ENCODE measurements around the gene SPC24. TPM values are rescaled to one million over a fixed set of nuclear protein-coding genes. Genes with fewer than 3 reads are reported as not detected.

SPC24 gene
- polyA plus RNA-seq, 1 of the 3 experiments (the other 2 are of a cell fraction), result 18.9 TPM

DNA sequence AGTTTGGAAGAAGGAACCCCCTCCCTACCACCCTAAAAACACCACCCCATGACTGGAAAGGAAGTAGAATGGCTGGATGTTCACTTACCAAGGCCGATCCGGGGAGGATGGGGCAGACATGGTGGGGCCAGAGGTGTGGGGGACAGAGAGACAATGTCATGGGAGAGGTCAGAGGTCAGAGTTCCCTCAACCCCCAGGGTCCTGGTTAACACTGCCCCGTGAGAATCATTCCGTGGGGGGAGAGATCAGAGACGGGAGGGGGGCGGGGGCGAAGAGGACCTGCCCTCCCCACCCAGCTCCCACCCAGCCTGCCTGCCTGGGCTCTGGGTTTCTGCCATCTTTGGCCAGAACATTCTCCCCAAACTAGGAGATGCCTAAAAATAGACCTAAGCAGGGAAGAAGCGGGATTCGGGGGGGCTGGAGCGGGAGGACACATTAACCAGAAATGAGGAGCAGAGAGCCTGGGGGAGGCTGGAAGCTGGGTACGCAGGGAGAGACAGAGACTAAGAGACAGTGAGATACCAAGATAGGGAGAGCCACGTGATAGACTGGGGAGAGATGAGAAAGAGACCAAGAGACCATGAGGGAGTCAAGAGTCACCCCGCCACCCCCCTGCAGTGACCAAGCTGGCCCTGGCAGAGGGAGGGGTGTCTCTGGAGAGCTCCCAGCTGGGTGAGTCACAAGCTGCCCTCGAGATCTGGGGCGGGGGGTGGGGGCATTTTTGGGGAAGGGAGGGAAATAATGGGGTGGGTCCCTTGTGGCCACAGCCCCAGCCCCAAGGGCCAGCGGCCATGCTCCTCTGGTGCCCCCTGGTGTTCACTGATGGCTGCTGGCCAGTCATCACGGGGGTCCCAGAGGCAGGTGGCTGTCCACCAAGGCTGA is 47.9 kb upstream of the SPC24 start:
- Histone ChIP-seq H3K4me3 (ENCODE audit: low read depth in 2 of 2, low read length in 1 of 2) (no peak overlapping the region), H3K9ac (peak overlapping the region; percentile 16; the same call in 1 of the 2 replicates), H3K79me2 (ENCODE audit: insufficient read depth) (no peaks in the 10 kb centered on the region), H3K4me1 (ENCODE audit: control insufficient read depth in 1 of 2, insufficient read depth in 2 of 2, low read depth in 1 of 2, low read length in 1 of 2) (peaks cover 4 to 8% of the 10 kb centered on the region in 2 experiments; a peak in 3 of 4 replicates), H3K4me2 (peak overlapping the region; percentile 45; the same call in 1 of the 2 replicates), H3K27ac (ENCODE audit: low read depth in 2 of 2, low read length in 1 of 2) (peak overlapping the region; percentile 56 to 79; a peak in 3 of 4 replicates), H3K9me3 (no peaks in the 10 kb centered on the region), H2AFZ (ENCODE audit: low read depth) (0 out of 2 replicates have a peak overlapping the region, but pooled peaks have one; percentile 67), H3K36me3 (replicated peaks in 1 of 2; ENCODE audit: control insufficient read depth in 1 of 2, insufficient read depth in 2 of 2, low read length in 1 of 2) (no peaks in the 10 kb centered on the region), H4K20me1 (ENCODE audit: insufficient read depth) (no peaks in the 10 kb centered on the region), H3F3A (replicated peaks; ENCODE audit: insufficient read depth) (peaks cover 17% of the 10 kb centered on the region), H3K9me2 (no peaks in the 10 kb centered on the region), H3K27me3 (ENCODE audit: insufficient read depth) (no peaks in the 10 kb centered on the region)
- WGBS (ENCODE audit: low lambda C conversion rate), result 51% methylated on average over 15 of the region's 17 CpGs
- ChIA-PET POLR2A (no interaction called here), CTCF (interaction anchor here (1.0 to 6.6 kb wide), 16 partner anchors 10 to 267 kb away, joined by 3 to 64 read pairs (median 4); no protein-coding TSS in a partner anchor)
- TF ChIP-seq, protein P1, sequence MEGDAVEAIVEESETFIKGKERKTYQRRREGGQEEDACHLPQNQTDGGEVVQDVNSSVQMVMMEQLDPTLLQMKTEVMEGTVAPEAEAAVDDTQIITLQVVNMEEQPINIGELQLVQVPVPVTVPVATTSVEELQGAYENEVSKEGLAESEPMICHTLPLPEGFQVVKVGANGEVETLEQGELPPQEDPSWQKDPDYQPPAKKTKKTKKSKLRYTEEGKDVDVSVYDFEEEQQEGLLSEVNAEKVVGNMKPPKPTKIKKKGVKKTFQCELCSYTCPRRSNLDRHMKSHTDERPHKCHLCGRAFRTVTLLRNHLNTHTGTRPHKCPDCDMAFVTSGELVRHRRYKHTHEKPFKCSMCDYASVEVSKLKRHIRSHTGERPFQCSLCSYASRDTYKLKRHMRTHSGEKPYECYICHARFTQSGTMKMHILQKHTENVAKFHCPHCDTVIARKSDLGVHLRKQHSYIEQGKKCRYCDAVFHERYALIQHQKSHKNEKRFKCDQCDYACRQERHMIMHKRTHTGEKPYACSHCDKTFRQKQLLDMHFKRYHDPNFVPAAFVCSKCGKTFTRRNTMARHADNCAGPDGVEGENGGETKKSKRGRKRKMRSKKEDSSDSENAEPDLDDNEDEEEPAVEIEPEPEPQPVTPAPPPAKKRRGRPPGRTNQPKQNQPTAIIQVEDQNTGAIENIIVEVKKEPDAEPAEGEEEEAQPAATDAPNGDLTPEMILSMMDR (IDR thresholded peaks at IDR 0.05), result peak; percentile 79
- TF ChIP-seq RXRA (IDR thresholded peaks at IDR 0.05; ENCODE audit: borderline replicate concordance, low read depth) (0 out of 2 replicates have a peak, but pooled peaks have one; percentile 6), NFIC (IDR thresholded peaks at IDR 0.05; ENCODE audit: borderline replicate concordance) (peak; percentile 46; the same call in 1 of the 2 replicates), YY1 (IDR thresholded peaks at IDR 0.05; ENCODE audit: low read depth) (no peak), GATA2 (CRISPR knock-in tag; IDR thresholded peaks at IDR 0.05) (no peak), RAD21 (IDR thresholded peaks at IDR 0.05; ENCODE audit: low read length) (peak; percentile 82), FOSL2 (IDR thresholded peaks at IDR 0.05; ENCODE audit: borderline replicate concordance, low read depth) (peak; percentile 37; the same call in 1 of the 2 replicates), EP300 (IDR thresholded peaks at IDR 0.05; ENCODE audit: borderline replicate concordance in 1 of 2, low read depth in 1 of 2, low read length in 1 of 2) (no peak), MEF2A (IDR thresholded peaks at IDR 0.05; ENCODE audit: borderline replicate concordance, low read depth) (peak; percentile 56; the same call in 1 of the 2 replicates), POLR2AphosphoS5 (IDR thresholded peaks at IDR 0.05; ENCODE audit: low read depth, low read length) (no peak), SMC3 (IDR thresholded peaks at IDR 0.05; ENCODE audit: low read depth, low read length) (peak; percentile 87), TAF1 (IDR thresholded peaks at IDR 0.05; ENCODE audit: borderline replicate concordance, low read depth, low read length) (no peak; the same call in 1 of the 2 replicates), NRF1 (IDR thresholded peaks at IDR 0.05; ENCODE audit: low read depth, low read length) (no peak), ELF1 (IDR thresholded peaks at IDR 0.05) (no peak), MXI1 (IDR thresholded peaks at IDR 0.05; ENCODE audit: low read depth, low read length) (no peak), CHD2 (IDR thresholded peaks at IDR 0.05; ENCODE audit: low read length, partially characterized antibody) (no peak)
- TF ChIP-seq, protein P2, sequence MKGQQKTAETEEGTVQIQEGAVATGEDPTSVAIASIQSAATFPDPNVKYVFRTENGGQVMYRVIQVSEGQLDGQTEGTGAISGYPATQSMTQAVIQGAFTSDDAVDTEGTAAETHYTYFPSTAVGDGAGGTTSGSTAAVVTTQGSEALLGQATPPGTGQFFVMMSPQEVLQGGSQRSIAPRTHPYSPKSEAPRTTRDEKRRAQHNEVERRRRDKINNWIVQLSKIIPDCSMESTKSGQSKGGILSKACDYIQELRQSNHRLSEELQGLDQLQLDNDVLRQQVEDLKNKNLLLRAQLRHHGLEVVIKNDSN (IDR thresholded peaks at IDR 0.05; ENCODE audit: borderline replicate concordance, low read depth), result peak; percentile 75; the same call in 1 of the 2 replicates
- TF ChIP-seq, protein P3, sequence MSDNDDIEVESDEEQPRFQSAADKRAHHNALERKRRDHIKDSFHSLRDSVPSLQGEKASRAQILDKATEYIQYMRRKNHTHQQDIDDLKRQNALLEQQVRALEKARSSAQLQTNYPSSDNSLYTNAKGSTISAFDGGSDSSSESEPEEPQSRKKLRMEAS (IDR thresholded peaks at IDR 0.05; ENCODE audit: low read depth), result peak; percentile 70
- TF ChIP-seq, protein P4, sequence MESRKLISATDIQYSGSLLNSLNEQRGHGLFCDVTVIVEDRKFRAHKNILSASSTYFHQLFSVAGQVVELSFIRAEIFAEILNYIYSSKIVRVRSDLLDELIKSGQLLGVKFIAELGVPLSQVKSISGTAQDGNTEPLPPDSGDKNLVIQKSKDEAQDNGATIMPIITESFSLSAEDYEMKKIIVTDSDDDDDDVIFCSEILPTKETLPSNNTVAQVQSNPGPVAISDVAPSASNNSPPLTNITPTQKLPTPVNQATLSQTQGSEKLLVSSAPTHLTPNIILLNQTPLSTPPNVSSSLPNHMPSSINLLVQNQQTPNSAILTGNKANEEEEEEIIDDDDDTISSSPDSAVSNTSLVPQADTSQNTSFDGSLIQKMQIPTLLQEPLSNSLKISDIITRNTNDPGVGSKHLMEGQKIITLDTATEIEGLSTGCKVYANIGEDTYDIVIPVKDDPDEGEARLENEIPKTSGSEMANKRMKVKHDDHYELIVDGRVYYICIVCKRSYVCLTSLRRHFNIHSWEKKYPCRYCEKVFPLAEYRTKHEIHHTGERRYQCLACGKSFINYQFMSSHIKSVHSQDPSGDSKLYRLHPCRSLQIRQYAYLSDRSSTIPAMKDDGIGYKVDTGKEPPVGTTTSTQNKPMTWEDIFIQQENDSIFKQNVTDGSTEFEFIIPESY (IDR thresholded peaks at IDR 0.05; ENCODE audit: borderline replicate concordance, low read depth), result no peak
- TF ChIP-seq, protein P5, sequence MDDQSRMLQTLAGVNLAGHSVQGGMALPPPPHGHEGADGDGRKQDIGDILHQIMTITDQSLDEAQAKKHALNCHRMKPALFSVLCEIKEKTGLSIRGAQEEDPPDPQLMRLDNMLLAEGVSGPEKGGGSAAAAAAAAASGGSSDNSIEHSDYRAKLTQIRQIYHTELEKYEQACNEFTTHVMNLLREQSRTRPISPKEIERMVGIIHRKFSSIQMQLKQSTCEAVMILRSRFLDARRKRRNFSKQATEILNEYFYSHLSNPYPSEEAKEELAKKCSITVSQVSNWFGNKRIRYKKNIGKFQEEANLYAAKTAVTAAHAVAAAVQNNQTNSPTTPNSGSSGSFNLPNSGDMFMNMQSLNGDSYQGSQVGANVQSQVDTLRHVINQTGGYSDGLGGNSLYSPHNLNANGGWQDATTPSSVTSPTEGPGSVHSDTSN (IDR thresholded peaks at IDR 0.05), result no peak
- peak; percentile 93 for DNase-seq
